ELR (cell line): ENCODE measurements around the gene TPRG1L.
"Not testable (repeated sequence)": the region's sequence is repeated elsewhere in the genome, so short reads cannot be mapped to it uniquely, and the experiment has no call there.

ENCODE experiments used
- DNase-seq: peaks from one replicate; pipeline ENCODE4 v3.0.0-alpha.2; 2015; ENCODE audit warnings: low read depth

The TPRG1L gene

GRCh38 chr1:3624200-3625136, at the start of gene TPRG1L:
Gene TPRG1L (plus strand): TSS chr1:3625015. CDS start chr1:3625073, 58 bp downstream.
- peak; percentile 96 for DNase-seq

- DNase-seq = not testable (repeated sequence)
These were observed 49.3 kb upstream of the TPRG1L start for GRCh38 chr1:3575515-3575914.

GRCh38 chr1:3575993-3576392, 48.8 kb upstream of the TPRG1L start:
- DNase-seq = no peak

- DNase-seq = no peak
These were observed 47.5 kb upstream of the TPRG1L start for GRCh38 chr1:3577300-3577699.

- DNase-seq = no peak
These were observed 46.9 kb upstream of the TPRG1L start for GRCh38 chr1:3577711-3578432.

- DNase-seq = no peak
These were observed 46.4 kb upstream of the TPRG1L start for GRCh38 chr1:3578433-3578805.

GRCh38 chr1:3578906-3579305, 45.9 kb upstream of the TPRG1L start:
- DNase-seq = no peak

- no peak for DNase-seq
These were observed 45.2 kb upstream of the TPRG1L start for GRCh38 chr1:3579626-3580025.

GRCh38 chr1:3580231-3580630, 44.6 kb upstream of the TPRG1L start:
- no peak for DNase-seq

GRCh38 chr1:3581296-3582036, 43.3 kb upstream of the TPRG1L start:
- DNase-seq = no peak

GRCh38 chr1:3583751-3584150, 41.1 kb upstream of the TPRG1L start:
- DNase-seq = not testable (repeated sequence)

- no peak for DNase-seq
These were observed 39.9 kb upstream of the TPRG1L start for GRCh38 chr1:3584915-3585314.

GRCh38 chr1:3585353-3585868, 39.4 kb upstream of the TPRG1L start:
- not testable (repeated sequence) for DNase-seq

- no peak for DNase-seq
These were observed 38.8 kb upstream of the TPRG1L start for GRCh38 chr1:3585940-3586568.

GRCh38 chr1:3586986-3587759, 37.6 kb upstream of the TPRG1L start:
- DNase-seq = peak; percentile 38

GRCh38 chr1:3588395-3588794, 36.4 kb upstream of the TPRG1L start:
- no peak for DNase-seq

- DNase-seq = no peak
These were observed 34.6 kb upstream of the TPRG1L start for GRCh38 chr1:3590139-3590763.

GRCh38 chr1:3590951-3591865, 33.6 kb upstream of the TPRG1L start:
- no peak for DNase-seq

GRCh38 chr1:3593334-3593733, 31.5 kb upstream of the TPRG1L start:
- no peak for DNase-seq
